ENCODE data around the gene TRRAP. TPM values are rescaled to one million over a fixed set of nuclear protein-coding genes. Genes with fewer than 3 reads are reported as not detected.

TRRAP gene
- polyA plus RNA-seq, 3 donors, result 5.8 to 8.3 (median 8.3) TPM

DNA sequence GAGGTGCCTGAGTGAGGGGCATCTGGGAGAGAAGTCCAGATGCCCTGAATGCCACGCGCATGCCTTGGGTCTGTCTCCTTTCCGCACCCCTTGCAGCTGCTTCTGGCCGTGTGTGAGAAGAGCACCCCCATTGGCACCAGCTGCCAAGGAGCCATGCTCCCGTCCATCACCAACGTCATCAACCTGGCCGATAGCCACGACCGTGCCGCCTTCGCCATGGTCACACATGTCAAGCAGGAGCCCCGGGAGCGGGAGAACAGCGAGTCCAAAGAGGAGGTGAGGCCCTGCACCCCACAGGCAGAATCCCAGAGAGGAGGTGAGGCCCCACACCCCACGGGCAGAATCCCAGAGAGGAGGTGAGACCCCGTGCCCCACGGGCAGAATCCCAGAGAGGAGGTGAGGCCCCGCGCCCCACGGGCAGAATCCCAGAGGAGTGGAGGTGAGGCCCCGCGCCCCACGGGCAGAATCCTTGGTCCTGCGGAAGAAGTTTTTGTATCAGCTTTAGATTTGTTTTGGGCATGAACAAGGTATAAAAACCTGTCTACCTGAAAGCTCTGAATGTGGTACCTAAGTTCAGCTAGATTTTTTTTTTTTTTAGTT is 91.8 kb downstream of the TRRAP start:
- 93 to 94% (median 94%) methylated on average over 24 of the region's 24 CpGs for WGBS, 3 donors
- H3K27ac ChIP-seq (ENCODE audit: low read depth, low read length), result no peak overlapping the region

DNA sequence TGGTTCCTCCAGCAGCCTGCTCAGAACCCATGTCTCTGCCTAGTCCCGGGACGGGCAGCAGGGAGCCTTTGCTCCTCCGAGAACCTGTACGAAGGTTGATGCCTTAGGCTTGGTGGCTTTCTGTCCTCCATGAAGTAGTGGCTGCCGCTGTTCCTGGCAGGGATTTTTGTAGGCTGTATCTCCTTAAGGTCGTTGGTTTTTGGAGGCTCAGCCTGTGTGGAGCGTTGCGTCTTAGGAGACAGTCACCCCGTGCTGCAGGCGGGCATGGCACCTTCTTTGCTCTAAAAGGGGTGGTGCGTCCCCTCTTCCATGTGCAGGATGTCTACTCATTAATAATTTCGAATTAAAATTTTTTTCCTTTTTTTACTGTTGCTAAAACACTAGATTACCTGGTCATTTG is 92.5 kb downstream of the TRRAP start:
- WGBS, 3 donors, result 93 to 94% (median 94%) methylated on average over 12 of the region's 12 CpGs
- H3K27ac ChIP-seq (ENCODE audit: low read depth, low read length), result no peak overlapping the region

DNA sequence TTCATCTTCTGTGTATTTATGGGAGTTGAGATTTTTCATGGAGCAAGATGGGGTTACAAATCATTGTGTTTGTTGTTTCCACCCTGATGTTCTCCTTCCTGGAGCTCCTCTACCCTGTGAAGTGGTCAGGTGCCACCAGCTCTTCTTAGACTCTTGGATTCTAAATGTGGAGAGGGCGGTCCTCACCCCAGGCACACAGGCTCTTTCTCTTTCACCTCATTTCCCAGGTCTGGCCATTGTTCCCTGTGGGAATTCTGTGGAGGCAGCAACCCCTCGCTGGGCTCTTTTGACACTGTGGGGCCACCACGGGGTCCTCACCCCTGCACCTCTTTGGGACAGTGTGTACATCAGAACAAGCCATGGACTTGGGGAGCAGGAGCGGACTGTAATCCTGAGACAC is 95.9 kb downstream of the TRRAP start:
- no peak overlapping the region for H3K27ac ChIP-seq (ENCODE audit: low read depth, low read length)
- WGBS, 3 donors, result 93 to 99% (median 96%) methylated on average over 4 of the region's 4 CpGs

DNA sequence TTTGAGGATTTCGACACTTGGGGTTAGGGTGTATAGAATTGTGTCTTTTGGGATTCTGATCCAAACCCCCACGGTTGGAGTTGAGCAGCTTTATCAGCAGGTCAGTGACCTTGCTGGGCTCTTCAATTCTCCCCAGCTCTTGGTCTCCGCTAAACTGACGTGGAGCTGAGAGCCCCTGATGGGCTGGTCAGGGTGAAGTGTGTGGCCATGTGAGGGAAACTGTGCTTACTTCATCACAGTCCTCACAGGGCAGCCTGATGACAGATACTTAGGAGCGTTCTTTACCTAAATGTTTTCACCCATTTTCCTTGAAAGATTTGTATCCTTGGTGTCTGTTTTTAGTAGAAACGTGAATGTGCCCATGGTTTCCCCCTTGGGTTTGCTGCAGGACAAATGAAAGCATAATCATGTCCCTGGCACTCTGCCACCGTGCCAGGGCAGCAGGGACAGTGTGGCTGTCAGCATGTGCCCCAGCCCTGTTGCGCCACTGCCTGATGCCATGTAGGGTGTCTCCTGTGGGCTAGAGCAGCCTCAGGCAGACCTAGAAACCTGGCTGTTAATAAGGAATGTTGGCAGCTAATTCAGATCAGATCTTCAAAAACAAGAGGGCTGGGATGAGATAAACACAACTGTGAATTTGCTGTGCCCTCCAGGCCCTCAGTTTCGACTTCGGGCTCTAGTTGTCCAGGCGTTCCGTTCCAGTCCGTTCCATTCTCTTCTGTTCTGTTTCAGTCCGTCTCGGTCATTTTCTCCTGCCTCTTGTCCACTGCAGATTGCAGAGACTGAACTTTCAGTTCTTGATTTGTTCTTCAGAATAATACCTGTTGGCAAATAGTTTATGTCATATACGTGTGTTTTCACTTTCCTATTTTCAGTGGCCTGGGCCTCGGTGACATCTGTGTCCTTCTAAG is 96.8 kb downstream of the TRRAP start:
- no peak overlapping the region for H3K27ac ChIP-seq (ENCODE audit: low read depth, low read length)
- 87 to 89% (median 87%) methylated on average over 17 of the region's 17 CpGs for WGBS, 3 donors

DNA sequence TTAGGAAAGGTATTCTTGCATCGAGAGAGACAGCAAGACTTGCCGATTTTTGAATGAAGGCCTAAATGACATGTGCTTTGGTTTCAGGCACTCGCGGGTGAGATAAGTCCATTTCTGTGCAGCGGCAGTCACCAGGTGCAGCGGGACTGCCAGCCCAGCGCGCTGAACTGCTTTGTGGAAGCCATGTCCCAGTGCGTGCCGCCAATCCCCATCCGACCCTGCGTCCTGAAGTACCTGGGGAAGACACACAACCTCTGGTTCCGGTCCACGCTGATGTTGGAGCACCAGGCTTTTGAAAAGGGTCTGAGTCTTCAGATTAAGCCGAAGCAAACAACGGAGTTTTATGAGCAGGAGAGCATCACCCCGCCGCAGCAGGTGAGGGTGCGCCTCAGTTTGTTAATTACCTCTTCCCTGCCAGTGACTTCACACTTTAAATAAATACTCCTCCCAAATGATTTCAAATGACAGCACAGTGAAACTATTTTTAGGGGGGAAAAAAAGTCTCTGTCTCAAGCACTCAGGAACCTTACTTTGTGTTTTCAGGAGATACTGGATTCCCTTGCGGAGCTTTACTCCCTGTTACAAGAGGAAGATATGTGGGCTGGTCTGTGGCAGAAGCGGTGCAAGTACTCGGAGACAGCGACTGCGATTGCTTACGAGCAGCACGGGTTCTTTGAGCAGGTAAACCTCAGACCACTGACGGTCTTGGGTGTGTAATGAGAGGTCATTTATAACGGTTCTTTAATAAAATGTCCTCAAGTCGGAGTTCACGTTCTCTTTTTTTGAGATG is 98.3 kb downstream of the TRRAP start:
- WGBS, 3 donors, result 96 to 97% (median 97%) methylated on average over 30 of the region's 30 CpGs
- H3K27ac ChIP-seq (ENCODE audit: low read depth, low read length), result no peak overlapping the region

DNA sequence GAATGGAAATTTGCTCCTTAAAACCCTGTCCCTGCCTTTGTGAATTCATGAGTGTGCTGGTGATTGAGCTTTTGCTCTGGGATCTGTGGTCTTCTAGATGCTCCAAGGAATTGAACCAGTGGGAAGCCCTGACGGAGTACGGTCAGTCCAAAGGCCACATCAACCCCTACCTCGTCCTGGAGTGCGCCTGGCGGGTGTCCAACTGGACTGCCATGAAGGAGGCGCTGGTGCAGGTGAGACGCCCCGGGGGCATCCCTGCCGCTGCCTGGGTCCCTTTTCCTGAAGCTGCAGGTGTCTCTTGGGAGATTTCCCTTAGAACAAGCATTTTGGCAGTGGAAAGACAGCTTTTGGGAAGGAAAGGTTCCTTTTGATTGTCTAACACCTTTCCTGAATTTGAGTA is 100.3 kb downstream of the TRRAP start:
- 89 to 95% (median 93%) methylated on average over 9 of the region's 9 CpGs for WGBS, 3 donors
- no peak overlapping the region for H3K27ac ChIP-seq (ENCODE audit: low read depth, low read length)

DNA sequence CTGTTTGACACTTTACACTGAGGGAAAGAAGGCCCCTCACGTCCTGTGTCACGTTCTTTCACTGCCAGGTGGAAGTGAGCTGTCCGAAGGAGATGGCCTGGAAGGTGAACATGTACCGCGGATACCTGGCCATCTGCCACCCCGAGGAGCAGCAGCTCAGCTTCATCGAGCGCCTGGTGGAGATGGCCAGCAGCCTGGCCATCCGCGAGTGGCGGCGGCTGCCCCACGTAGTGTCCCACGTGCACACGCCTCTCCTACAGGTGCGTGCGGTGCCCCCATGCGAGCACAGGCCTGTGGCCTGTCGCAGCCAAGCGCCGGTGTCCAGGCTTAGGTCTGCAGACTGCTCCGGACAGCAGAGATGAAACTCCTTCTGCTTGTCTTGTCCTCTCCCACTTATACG is 103.4 kb downstream of the TRRAP start:
- no peak overlapping the region for H3K27ac ChIP-seq (ENCODE audit: low read depth, low read length)
- 93 to 96% (median 93%) methylated on average over 23 of the region's 23 CpGs for WGBS, 3 donors

DNA sequence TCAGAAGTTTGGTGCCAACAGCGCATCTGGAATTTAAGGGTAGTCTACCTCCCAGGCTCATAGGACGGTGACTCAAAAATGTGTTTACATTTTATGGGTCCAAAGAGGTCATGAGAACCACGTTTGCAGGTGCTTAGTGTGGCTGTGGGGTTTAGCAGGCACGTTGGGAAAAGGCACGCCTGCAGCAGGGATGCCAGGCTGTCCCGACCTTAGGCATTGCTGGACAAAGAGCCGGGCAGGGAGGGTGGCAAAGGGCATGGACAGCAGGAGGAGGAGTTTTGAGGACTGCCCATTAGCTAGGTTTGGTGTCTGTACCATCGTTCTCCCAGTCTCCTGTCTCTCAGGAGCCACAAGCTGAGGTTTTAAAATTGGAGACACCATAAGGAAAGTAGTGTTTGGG is 104.4 kb downstream of the TRRAP start:
- H3K27ac ChIP-seq (ENCODE audit: low read depth, low read length), result no peak overlapping the region
- 87 to 95% (median 91%) methylated on average over 8 of the region's 8 CpGs for WGBS, 3 donors

DNA sequence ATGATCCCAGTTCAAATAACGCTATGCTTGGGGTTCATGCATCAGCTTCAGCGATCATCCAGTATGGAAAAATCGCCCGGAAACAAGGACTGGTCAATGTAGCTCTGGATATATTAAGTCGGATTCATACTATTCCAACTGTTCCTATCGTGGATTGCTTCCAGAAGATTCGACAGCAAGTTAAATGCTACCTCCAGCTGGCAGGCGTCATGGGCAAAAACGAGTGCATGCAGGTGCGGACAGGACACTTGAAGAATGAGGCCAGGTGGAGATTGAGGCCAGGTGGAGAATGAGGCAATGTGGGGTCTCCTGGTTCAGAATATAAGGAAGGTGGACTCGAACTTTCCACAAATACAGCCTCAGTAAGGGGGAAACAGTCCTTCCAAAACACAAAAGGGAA is 105.8 kb downstream of the TRRAP start:
- H3K27ac ChIP-seq (ENCODE audit: low read depth, low read length), result no peak overlapping the region
- WGBS, 3 donors, result 87 to 92% (median 91%) methylated on average over 11 of the region's 11 CpGs

DNA sequence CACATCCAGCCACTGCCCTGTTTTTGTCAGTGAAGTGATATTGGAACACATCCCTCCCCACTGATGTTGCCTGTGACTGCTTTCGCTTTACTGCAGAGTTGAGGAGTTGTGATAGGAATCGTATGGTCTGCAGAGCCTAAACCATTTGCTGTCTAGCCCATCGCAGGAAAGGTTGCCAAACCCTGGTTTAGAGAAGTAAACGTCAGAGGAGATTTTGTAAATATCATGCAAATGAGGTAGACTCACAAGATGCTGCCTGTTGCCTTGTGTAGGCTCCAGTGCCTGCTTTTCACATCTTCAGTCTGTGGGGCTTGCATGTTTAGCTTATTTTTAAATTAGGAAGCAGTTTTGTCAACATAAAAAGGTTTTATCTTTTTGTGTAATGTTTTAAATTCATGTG is 107.1 kb downstream of the TRRAP start:
- 61 to 66% (median 65%) methylated on average over 4 of the region's 4 CpGs for WGBS, 3 donors
- no peak overlapping the region for H3K27ac ChIP-seq (ENCODE audit: low read depth, low read length)

DNA sequence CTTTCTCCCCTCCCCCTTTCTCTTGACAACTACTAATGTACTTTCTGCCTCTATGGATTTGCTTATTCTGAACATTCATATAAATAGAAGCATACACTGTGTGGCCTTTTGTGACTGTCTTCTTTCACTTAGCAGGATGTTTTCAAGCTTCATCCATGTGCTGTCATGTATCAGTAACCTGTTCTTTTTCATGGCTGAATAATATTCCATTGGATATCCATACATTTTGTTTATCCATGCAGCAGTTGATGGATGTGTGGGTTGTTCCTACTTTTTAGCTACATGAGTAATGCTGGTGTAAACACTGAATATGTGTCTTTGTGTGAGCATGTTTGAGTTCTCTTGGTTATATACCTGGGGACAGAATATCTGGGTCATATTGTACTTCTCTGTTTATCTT is 107.6 kb downstream of the TRRAP start:
- H3K27ac ChIP-seq (ENCODE audit: low read depth, low read length), result no peak overlapping the region

DNA sequence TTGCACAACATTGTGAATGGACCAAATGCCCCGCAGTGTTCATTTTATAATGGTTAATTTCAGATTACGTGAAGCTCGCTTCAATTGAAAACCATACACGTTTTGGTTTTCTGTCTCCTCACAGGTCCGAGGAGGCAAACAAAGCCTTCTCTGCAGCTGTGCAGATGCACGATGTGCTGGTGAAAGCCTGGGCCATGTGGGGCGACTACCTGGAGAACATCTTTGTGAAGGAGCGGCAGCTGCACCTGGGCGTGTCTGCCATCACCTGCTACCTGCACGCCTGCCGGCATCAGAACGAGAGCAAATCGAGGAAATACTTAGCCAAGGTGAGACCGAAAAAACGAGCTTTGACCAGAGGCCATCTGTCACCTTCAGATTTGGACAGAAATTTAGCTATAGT is 110.3 kb downstream of the TRRAP start:
- WGBS, 3 donors, result 94 to 96% (median 95%) methylated on average over 15 of the region's 15 CpGs
- H3K27ac ChIP-seq (ENCODE audit: low read depth, low read length), result no peak overlapping the region

DNA sequence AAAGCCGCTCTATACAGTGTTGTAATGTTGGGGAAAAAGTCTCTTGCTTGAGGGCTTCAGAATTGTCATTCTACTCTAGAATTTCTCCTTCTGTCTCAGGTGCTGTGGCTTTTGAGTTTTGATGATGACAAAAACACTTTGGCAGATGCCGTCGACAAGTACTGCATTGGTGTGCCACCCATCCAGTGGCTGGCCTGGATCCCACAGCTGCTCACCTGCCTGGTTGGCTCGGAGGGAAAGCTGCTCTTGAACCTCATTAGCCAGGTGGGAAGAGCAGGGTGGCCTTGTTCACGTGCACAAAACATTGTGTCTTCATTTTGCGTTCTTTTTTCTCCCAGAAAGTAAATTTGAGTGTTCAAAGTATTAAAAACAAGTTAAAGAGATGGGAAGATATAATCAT is 112.0 kb downstream of the TRRAP start:
- no peak overlapping the region for H3K27ac ChIP-seq (ENCODE audit: low read depth, low read length)
- WGBS, 3 donors, result 92 to 96% (median 96%) methylated on average over 6 of the region's 6 CpGs

DNA sequence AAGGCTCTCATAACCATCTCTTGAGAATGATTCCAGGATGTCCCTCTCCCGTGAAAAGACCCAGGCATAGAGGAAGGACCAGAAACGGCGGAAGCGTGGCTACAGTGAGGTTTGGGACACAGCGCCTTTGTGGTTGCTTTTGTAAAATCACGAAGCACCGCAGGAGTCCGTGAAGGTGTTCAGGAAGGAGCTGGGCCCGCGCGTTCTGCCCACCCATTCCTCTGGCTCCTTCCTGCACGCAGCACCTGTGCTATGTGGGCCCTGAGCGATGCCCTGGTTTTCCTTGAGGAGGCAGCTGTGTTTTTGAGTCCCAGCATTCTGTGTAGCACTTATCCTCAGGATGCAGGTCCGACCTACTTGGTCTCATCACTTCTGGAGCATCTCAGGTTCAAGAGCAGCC is 112.8 kb downstream of the TRRAP start:
- WGBS, 3 donors, result 93 to 94% (median 93%) methylated on average over 14 of the region's 14 CpGs
- no peak overlapping the region for H3K27ac ChIP-seq (ENCODE audit: low read depth, low read length)

DNA sequence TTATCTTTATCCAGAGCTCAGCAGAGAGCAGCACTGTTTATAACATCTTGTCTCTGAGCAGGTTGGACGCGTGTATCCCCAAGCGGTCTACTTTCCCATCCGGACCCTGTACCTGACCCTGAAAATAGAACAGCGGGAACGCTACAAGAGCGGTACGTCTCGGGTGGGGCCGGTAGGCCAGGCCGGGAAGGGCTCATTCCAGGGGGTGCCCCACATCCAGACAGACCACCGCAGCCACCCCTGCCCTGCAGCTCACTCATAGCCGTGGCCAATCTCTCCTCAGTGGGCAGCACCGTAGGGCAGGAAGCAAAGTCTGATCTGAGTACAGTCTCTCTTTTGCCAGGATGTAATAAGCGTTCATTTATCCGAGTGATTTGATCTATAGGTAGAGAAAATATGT is 113.7 kb downstream of the TRRAP start:
- WGBS, 3 donors, result 93 to 96% (median 94%) methylated on average over 16 of the region's 16 CpGs
- no peak overlapping the region for H3K27ac ChIP-seq (ENCODE audit: low read depth, low read length)

DNA sequence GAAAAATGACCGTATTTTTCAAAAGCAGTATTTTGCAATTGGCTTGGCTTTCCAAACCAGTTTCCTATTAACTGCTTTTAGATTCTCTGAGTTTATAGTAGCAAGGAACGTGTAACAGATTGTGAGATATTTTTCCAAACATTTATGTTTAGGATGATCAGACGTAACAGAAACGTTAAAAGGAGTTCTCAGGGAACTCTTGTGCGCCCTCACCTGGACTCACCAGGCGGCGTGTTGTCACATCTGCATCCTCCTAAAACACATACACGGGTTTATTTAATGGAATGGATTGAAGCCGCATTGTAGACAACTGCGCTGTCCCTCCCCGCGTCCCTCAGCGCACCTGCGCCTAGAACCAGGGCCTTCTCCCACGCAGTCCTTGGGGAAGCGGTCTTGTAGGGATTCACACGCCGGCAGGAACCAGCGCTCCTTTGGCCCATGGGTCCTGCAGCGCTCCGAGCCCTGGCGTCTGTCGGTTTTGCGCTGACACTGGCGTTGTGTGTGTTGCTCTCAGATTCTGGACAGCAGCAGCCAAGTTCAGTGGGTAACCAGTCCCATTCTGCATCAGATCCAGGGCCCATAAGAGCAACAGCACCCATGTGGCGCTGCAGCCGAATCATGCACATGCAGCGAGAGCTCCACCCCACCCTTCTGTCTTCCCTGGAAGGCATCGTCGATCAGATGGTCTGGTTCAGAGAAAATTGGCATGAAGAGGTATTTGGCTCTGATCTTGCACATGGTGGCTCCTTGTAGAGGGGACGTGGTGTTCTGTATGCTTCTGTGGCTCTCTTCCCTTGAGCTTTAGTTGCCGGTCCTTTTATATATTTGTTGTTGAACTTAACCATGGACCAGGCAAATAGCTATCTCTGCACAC is 114.9 kb downstream of the TRRAP start:
- 92 to 95% (median 95%) methylated on average over 32 of the region's 32 CpGs for WGBS, 3 donors
- H3K27ac ChIP-seq (ENCODE audit: low read depth, low read length), result no peak overlapping the region

DNA sequence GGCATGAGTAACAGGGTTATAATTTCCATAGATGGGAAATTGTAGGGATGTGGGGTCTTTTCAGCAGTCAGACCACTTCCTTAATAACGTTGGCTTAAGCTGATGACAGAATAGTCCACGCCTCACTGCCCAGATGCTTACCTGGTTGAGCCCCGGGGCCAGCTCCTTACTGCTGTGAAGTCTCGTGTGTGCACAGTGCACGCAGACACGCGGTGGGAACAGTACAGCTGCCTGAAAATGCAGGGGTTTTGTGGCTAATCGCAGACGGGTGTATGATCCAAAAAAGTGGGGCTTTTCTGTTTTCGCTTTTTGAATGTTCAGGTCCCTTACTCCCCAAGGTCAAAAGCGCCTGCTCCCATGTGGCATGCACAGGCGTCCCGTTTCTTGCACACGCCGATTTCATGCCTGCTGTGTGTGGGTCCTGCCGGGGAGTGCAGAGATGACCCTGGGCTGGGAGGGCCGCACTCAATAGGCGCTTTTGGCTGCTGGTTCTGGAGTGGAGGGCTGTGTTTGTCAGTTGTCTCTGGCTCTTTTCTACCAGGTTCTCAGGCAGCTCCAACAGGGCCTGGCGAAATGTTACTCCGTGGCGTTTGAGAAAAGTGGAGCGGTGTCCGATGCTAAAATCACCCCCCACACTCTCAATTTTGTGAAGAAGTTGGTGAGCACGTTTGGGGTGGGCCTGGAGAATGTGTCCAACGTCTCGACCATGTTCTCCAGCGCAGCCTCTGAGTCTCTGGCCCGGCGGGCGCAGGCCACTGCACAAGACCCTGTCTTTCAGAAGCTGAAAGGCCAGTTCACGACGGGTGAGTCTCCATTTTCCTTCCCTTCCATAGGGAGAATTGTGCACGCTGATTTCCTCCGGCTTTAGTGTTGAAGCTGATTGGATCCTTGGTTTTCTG is 116.0 kb downstream of the TRRAP start:
- 92 to 95% (median 94%) methylated on average over 34 of the region's 34 CpGs for WGBS, 3 donors
- H3K27ac ChIP-seq (ENCODE audit: low read depth, low read length), result no peak overlapping the region
